Panc1 (cell line): ENCODE results near the gene CCDC12.

Experiments
- POLR2AphosphoS5 ChIP-seq: IDR thresholded peaks from 2 replicates; pipeline ENCODE4 v1.6.1; 2012; ENCODE audit warnings: mild to moderate bottlenecking, low read depth, low read length, moderate library complexity
- SIN3A ChIP-seq: IDR thresholded peaks from 2 replicates; pipeline ENCODE4 v1.6.1; 2012; ENCODE audit warnings: low read depth, mild to moderate bottlenecking, low read length, moderate library complexity, borderline replicate concordance; ENCODE audit not compliant: insufficient read depth
- TCF7L2 ChIP-seq: IDR thresholded peaks from 2 replicates; pipeline ENCODE4 v1.6.1; 2011; ENCODE audit warnings: mild to moderate bottlenecking, low read depth, low read length, inconsistent platforms
- TF ChIP-seq, protein P1 (sequence below): fragments of 450-650 bp; IDR thresholded peaks from 2 replicates; pipeline ENCODE4 v1.5.1; 2017; ENCODE audit warnings: mild to moderate bottlenecking
- TF ChIP-seq, protein P2 (sequence below), 2 experiments: IDR thresholded peaks; 2 replicates each; pipeline ENCODE4 v1.6.1; 2011 to 2012; ENCODE audit warnings: low read depth in 2 of 2, control low read depth in 1 of 2, low read length in 1 of 2, mild to moderate bottlenecking in 1 of 2, moderate library complexity in 1 of 2; ENCODE audit not compliant: insufficient read depth in 1 of 2

DNA sequence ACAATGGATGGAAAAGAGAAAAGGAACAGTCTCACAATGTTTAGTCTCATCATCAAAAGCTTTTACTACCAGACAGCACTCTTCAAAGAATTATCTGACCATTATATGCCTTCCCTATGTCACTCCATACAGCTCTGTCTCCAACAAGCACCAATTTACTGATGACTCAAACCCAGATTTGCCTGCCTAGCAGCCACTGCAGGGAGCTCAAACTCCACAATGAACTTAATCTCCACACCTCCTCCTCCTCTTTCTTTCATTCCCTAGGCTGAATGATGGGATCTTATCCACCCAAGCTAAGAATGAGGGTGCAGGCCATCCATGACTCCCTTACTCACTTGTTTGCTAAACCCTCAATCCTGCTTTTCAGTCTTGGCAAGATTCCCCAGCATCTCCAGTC lies 48.4 kb upstream of the CCDC12 start:
- TF ChIP-seq, protein P1, sequence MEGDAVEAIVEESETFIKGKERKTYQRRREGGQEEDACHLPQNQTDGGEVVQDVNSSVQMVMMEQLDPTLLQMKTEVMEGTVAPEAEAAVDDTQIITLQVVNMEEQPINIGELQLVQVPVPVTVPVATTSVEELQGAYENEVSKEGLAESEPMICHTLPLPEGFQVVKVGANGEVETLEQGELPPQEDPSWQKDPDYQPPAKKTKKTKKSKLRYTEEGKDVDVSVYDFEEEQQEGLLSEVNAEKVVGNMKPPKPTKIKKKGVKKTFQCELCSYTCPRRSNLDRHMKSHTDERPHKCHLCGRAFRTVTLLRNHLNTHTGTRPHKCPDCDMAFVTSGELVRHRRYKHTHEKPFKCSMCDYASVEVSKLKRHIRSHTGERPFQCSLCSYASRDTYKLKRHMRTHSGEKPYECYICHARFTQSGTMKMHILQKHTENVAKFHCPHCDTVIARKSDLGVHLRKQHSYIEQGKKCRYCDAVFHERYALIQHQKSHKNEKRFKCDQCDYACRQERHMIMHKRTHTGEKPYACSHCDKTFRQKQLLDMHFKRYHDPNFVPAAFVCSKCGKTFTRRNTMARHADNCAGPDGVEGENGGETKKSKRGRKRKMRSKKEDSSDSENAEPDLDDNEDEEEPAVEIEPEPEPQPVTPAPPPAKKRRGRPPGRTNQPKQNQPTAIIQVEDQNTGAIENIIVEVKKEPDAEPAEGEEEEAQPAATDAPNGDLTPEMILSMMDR, result no peak
- TF ChIP-seq POLR2AphosphoS5 (no peak), SIN3A (no peak), TCF7L2 (no peak)
- TF ChIP-seq, protein P2, sequence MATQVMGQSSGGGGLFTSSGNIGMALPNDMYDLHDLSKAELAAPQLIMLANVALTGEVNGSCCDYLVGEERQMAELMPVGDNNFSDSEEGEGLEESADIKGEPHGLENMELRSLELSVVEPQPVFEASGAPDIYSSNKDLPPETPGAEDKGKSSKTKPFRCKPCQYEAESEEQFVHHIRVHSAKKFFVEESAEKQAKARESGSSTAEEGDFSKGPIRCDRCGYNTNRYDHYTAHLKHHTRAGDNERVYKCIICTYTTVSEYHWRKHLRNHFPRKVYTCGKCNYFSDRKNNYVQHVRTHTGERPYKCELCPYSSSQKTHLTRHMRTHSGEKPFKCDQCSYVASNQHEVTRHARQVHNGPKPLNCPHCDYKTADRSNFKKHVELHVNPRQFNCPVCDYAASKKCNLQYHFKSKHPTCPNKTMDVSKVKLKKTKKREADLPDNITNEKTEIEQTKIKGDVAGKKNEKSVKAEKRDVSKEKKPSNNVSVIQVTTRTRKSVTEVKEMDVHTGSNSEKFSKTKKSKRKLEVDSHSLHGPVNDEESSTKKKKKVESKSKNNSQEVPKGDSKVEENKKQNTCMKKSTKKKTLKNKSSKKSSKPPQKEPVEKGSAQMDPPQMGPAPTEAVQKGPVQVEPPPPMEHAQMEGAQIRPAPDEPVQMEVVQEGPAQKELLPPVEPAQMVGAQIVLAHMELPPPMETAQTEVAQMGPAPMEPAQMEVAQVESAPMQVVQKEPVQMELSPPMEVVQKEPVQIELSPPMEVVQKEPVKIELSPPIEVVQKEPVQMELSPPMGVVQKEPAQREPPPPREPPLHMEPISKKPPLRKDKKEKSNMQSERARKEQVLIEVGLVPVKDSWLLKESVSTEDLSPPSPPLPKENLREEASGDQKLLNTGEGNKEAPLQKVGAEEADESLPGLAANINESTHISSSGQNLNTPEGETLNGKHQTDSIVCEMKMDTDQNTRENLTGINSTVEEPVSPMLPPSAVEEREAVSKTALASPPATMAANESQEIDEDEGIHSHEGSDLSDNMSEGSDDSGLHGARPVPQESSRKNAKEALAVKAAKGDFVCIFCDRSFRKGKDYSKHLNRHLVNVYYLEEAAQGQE (IDR thresholded peaks at IDR 0.05; ENCODE audit: insufficient read depth in 1 of 2, low read depth in 2 of 2, low read length in 1 of 2), result no peak
